T-helper 1 cell (primary cell): ENCODE measurements around the gene KRT5.
"Not testable (repeated sequence)": the region's sequence is repeated elsewhere in the genome, so short reads cannot be mapped to it uniquely, and the experiment has no call there.

ENCODE experiments used
- DNase-seq, 5 donors: peaks; one replicate each; pipeline ENCODE4 v3.0.0-alpha.2; 2012 to 2020

The KRT5 gene

GRCh38 chr12:52518574-52519386 lies 1.4 kb downstream of the KRT5 start:
- no peak for DNase-seq

GRCh38 chr12:52517888-52518287 lies 2.3 kb downstream of the KRT5 start:
- no peak for DNase-seq

- no peak for DNase-seq
These were observed 3.0 kb downstream of the KRT5 start for GRCh38 chr12:52517005-52517835.

- no peak for DNase-seq
These were observed 4.0 kb downstream of the KRT5 start for GRCh38 chr12:52515927-52516831.

GRCh38 chr12:52515319-52515646 lies 4.9 kb downstream of the KRT5 start:
- no peak for DNase-seq

GRCh38 chr12:52514471-52515318 lies 5.5 kb downstream of the KRT5 start:
- no peak for DNase-seq

GRCh38 chr12:52513736-52514135 lies 6.5 kb downstream of the KRT5 start:
- DNase-seq: no peak

GRCh38 chr12:52508211-52508610 lies 12.0 kb downstream of the KRT5 start:
- DNase-seq: no peak

- no peak for DNase-seq
These were observed 13.1 kb downstream of the KRT5 start for GRCh38 chr12:52506858-52507715.

GRCh38 chr12:52502877-52503276 lies 17.3 kb downstream of the KRT5 start:
- DNase-seq: no peak

- DNase-seq: no peak
These were observed 18.7 kb downstream of the KRT5 start for GRCh38 chr12:52501490-52501889.

GRCh38 chr12:52500574-52500973 lies 19.6 kb downstream of the KRT5 start:
- DNase-seq: not testable (repeated sequence)

GRCh38 chr12:52499806-52500560 lies 20.2 kb downstream of the KRT5 start:
- no peak for DNase-seq

GRCh38 chr12:52498946-52499345 lies 21.2 kb downstream of the KRT5 start:
- no peak for DNase-seq

GRCh38 chr12:52497975-52498374 lies 22.2 kb downstream of the KRT5 start:
- no peak for DNase-seq

GRCh38 chr12:52496590-52497071 lies 23.6 kb downstream of the KRT5 start:
- DNase-seq: no peak

GRCh38 chr12:52496054-52496453 lies 24.1 kb downstream of the KRT5 start:
- no peak for DNase-seq

- DNase-seq: no peak
These were observed 24.8 kb downstream of the KRT5 start for GRCh38 chr12:52495389-52495788.

GRCh38 chr12:52494518-52494917 lies 25.7 kb downstream of the KRT5 start:
- no peak for DNase-seq

- DNase-seq: no peak
These were observed 26.1 kb downstream of the KRT5 start for GRCh38 chr12:52494100-52494499.
